Loucy (cell line): ENCODE measurements around the gene OVOL1.
A peak's percentile ranks its signal among the peaks of the same experiment; 100 is the strongest.

Experiments
- H2AFZ ChIP-seq: fragments of 200-600 bp; sonication (generic); 2 replicates; pipeline ENCODE4 v1.6.0; 2016; ENCODE audit warnings: antibody characterized with exemption, mild to moderate bottlenecking, low read length, moderate library complexity
- H3F3A ChIP-seq: fragments of 200-600 bp; 2 replicates; pipeline ENCODE4 v1.6.0; 2016; ENCODE audit warnings: antibody characterized with exemption, low read depth, mild to moderate bottlenecking
- H3K27me3 ChIP-seq: fragments of 200-600 bp; sonication (generic); 2 replicates; pipeline ENCODE4 v1.6.1; 2014; ENCODE audit warnings: low read length, mild to moderate bottlenecking; ENCODE audit not compliant: insufficient read depth, poor library complexity, severe bottlenecking
- H3K36me3 ChIP-seq: fragments of 200-600 bp; sonication (generic); 2 replicates; pipeline ENCODE4 v1.6.1; 2016; ENCODE audit warnings: low read length; ENCODE audit not compliant: insufficient read depth
- H3K4me1 ChIP-seq: fragments of 200-600 bp; sonication (generic); 2 replicates; pipeline ENCODE4 v1.5.1; 2014; ENCODE audit warnings: low read length, mild to moderate bottlenecking; ENCODE audit not compliant: insufficient read depth, poor library complexity, severe bottlenecking
- H3K4me2 ChIP-seq: fragments of 200-600 bp; sonication (generic); 2 replicates; pipeline ENCODE4 v1.6.0; 2014; ENCODE audit warnings: antibody characterized with exemption, low read length, low read depth, mild to moderate bottlenecking; ENCODE audit not compliant: poor library complexity, severe bottlenecking
- H3K4me3 ChIP-seq: fragments of 200-600 bp; sonication (generic); 2 replicates; pipeline ENCODE4 v1.5.1; 2014; ENCODE audit warnings: low read length, mild to moderate bottlenecking, mixed read lengths; ENCODE audit not compliant: poor library complexity, severe bottlenecking
- H3K79me2 ChIP-seq: fragments of 200-600 bp; sonication (generic); 2 replicates; pipeline ENCODE4 v1.6.1; 2014; ENCODE audit warnings: low read length; ENCODE audit not compliant: insufficient read depth
- H3K9ac ChIP-seq: fragments of 200-600 bp; sonication (generic); 2 replicates; pipeline ENCODE4 v1.6.0; 2014; ENCODE audit warnings: mild to moderate bottlenecking, low read depth, low read length, moderate library complexity; ENCODE audit not compliant: poor library complexity, severe bottlenecking
- H3K9me2 ChIP-seq: fragments of 200-600 bp; sonication (generic); replicated peaks from 2 replicates; pipeline ENCODE4 v1.6.1; 2016; ENCODE audit warnings: low read depth, low read length, mixed read lengths
- H3K9me3 ChIP-seq: fragments of 200-600 bp; sonication (generic); 2 replicates; pipeline ENCODE4 v1.6.1; 2014; ENCODE audit warnings: mild to moderate bottlenecking, antibody characterized with exemption, low read length, low read depth; ENCODE audit not compliant: insufficient read depth
- H4K20me1 ChIP-seq: fragments of 200-600 bp; sonication (generic); 2 replicates; pipeline ENCODE4 v1.6.0; 2014; ENCODE audit warnings: antibody characterized with exemption, low read length, mild to moderate bottlenecking; ENCODE audit not compliant: insufficient read depth, poor library complexity, severe bottlenecking
- EZH2phosphoT487 ChIP-seq: fragments of 200-600 bp; IDR thresholded peaks from 2 replicates; pipeline ENCODE4 v1.6.1; 2018; ENCODE audit warnings: antibody characterized with exemption, mild to moderate bottlenecking, moderate library complexity, borderline replicate concordance
- TF ChIP-seq, protein P1 (sequence below): fragments of 200-600 bp; sonication (generic); conservative IDR thresholded peaks from 2 replicates; pipeline ENCODE4 v1.5.1; 2014; ENCODE audit warnings: mild to moderate bottlenecking, antibody characterized with exemption, low read length

The OVOL1 gene

GRCh38 chr11:65777241-65777640, 9.6 kb upstream of the OVOL1 start:
- Histone ChIP-seq H3K4me2 (peak overlapping the region; percentile 97), H3K4me1 (peaks cover 11% of the 10 kb centered on the region), H3K9ac (peak overlapping the region; percentile 18), H3K27me3 (no peaks in the 10 kb centered on the region), H3K36me3 (peaks cover 10% of the 10 kb centered on the region; the same call in 1 of the 2 replicates), H2AFZ (no peak overlapping the region), H3K4me3 (peak overlapping the region; percentile 29), H3K9me3 (no peaks in the 10 kb centered on the region), H3F3A (no peaks in the 10 kb centered on the region), H3K9me2 (no peaks in the 10 kb centered on the region), H3K79me2 (peaks cover 37% of the 10 kb centered on the region), H4K20me1 (peaks cover 29% of the 10 kb centered on the region)
- TF ChIP-seq, protein P1, sequence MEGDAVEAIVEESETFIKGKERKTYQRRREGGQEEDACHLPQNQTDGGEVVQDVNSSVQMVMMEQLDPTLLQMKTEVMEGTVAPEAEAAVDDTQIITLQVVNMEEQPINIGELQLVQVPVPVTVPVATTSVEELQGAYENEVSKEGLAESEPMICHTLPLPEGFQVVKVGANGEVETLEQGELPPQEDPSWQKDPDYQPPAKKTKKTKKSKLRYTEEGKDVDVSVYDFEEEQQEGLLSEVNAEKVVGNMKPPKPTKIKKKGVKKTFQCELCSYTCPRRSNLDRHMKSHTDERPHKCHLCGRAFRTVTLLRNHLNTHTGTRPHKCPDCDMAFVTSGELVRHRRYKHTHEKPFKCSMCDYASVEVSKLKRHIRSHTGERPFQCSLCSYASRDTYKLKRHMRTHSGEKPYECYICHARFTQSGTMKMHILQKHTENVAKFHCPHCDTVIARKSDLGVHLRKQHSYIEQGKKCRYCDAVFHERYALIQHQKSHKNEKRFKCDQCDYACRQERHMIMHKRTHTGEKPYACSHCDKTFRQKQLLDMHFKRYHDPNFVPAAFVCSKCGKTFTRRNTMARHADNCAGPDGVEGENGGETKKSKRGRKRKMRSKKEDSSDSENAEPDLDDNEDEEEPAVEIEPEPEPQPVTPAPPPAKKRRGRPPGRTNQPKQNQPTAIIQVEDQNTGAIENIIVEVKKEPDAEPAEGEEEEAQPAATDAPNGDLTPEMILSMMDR, result no peak
- TF ChIP-seq EZH2phosphoT487, result no peak

- H3K9me3 ChIP-seq, result no peaks in the 10 kb centered on the region
- H3K27me3 ChIP-seq, result no peaks in the 10 kb centered on the region
- peaks cover 37% of the 10 kb centered on the region for H3K79me2 ChIP-seq
- no peak for TF ChIP-seq EZH2phosphoT487
- peak overlapping the region; percentile 97 for H3K4me2 ChIP-seq
- H2AFZ ChIP-seq, result no peak overlapping the region
- H3K36me3 ChIP-seq, result peaks cover 10% of the 10 kb centered on the region; the same call in 1 of the 2 replicates
- H3K4me3 ChIP-seq, result peak overlapping the region; percentile 29
- peak overlapping the region; percentile 18 for H3K9ac ChIP-seq
- peaks cover 11% of the 10 kb centered on the region for H3K4me1 ChIP-seq
- H4K20me1 ChIP-seq, result peaks cover 29% of the 10 kb centered on the region
- no peaks in the 10 kb centered on the region for H3K9me2 ChIP-seq
- H3F3A ChIP-seq, result no peaks in the 10 kb centered on the region
These were observed 9.0 kb upstream of the OVOL1 start for GRCh38 chr11:65777821-65778361.

DNA sequence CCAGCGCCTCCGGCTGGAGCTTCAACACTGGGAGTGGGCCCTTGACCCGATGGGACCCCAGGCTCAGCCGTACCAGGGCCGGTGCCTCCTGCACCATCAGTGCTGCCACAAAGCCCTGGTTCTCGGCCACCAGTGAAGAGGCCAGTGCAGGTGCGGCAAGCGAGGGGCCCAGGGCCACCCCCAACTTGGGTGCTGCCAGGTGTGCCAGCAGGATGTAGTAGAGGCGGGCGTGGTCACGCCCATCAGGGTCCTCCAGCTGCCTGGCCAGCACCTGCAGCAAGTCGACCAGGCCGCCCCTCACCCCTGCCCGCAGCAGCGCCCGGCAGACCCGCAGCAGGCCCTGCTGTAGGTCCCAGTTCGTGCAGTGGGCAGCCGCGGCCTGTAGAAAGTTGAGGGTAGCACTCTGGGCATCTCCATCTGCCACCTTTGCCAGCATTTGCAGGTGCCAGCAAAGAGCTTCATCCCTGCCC, 8.4 kb upstream of the OVOL1 start:
- Histone ChIP-seq H3K79me2 (peaks cover 37% of the 10 kb centered on the region), H3K4me1 (peaks cover 11% of the 10 kb centered on the region), H3K9ac (peak overlapping the region; percentile 93), H3K4me2 (peak overlapping the region; percentile 97), H4K20me1 (peaks cover 29% of the 10 kb centered on the region), H3K9me2 (no peaks in the 10 kb centered on the region), H3K27me3 (no peaks in the 10 kb centered on the region), H3K9me3 (no peaks in the 10 kb centered on the region), H2AFZ (no peak overlapping the region), H3K4me3 (peak overlapping the region; percentile 96), H3F3A (no peaks in the 10 kb centered on the region), H3K36me3 (peaks cover 10% of the 10 kb centered on the region; the same call in 1 of the 2 replicates)
- TF ChIP-seq, protein P1, result no peak
- TF ChIP-seq EZH2phosphoT487, result no peak
